AG09319 (cell line): ENCODE measurements around the gene WSCD2.

Source experiments
- DNase-seq: peaks from one replicate; pipeline ENCODE4 v3.0.0-alpha.2; 2010; ENCODE audit warnings: low read depth; ENCODE audit errors: extremely low read depth
- TF ChIP-seq, protein P1 (sequence below): IDR thresholded peaks from 2 replicates; pipeline ENCODE4 v1.5.1; 2011; ENCODE audit warnings: low read depth, mild to moderate bottlenecking, inconsistent platforms, low read length, moderate library complexity

The WSCD2 gene

DNA sequence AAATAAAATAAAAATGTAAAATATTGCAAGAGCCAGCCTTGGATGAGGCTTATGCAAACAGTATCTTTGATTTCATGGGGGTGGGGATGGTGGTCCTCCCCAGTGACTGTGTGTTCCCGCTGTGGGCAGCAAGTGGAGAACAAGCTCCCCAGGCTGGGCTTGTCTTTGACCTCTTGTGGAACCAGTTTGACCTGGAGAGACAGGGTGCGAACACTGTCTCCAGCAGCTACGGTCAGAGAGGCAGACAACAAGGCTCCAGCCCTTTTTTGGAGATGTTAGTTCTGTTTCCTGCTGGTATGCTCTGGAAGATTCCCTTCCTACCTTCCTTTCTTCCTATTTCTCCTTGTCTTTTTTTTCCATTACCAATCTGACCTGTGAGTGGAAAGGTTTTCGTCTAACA is 21.8 kb upstream of the WSCD2 start:
- TF ChIP-seq, protein P1, sequence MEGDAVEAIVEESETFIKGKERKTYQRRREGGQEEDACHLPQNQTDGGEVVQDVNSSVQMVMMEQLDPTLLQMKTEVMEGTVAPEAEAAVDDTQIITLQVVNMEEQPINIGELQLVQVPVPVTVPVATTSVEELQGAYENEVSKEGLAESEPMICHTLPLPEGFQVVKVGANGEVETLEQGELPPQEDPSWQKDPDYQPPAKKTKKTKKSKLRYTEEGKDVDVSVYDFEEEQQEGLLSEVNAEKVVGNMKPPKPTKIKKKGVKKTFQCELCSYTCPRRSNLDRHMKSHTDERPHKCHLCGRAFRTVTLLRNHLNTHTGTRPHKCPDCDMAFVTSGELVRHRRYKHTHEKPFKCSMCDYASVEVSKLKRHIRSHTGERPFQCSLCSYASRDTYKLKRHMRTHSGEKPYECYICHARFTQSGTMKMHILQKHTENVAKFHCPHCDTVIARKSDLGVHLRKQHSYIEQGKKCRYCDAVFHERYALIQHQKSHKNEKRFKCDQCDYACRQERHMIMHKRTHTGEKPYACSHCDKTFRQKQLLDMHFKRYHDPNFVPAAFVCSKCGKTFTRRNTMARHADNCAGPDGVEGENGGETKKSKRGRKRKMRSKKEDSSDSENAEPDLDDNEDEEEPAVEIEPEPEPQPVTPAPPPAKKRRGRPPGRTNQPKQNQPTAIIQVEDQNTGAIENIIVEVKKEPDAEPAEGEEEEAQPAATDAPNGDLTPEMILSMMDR: no peak
- DNase-seq: no peak

DNA sequence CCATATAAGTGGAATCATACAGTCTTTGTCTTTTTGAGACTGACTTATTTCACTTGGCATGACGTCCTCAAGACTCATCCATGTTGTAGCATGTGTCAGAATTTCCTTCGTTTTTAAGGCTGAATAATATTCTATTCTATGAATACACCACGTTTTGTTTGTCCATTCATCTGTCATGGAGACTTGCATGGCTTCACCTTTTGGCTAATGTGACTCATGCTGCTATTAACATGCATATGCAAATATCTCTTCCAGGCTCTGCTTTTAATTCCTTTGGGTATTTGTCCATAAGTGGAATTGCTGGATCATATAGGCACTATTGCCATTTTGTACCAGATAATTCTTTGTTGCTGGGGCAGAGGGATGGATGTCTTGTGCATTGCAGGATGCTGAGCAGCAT is 19.6 kb upstream of the WSCD2 start:
- TF ChIP-seq, protein P1: no peak

GRCh38 chr12:108109954-108110353 is 19.1 kb upstream of the WSCD2 start:
- TF ChIP-seq, protein P1: no peak
- DNase-seq: no peak

More for the DNA sequence above, 19.6 kb upstream of the WSCD2 start:
- no peak for DNase-seq

GRCh38 chr12:108110844-108111243 is 18.2 kb upstream of the WSCD2 start:
- DNase-seq: no peak
- TF ChIP-seq, protein P1: no peak

GRCh38 chr12:108112832-108113556 is 16.1 kb upstream of the WSCD2 start:
- TF ChIP-seq, protein P1: no peak
- DNase-seq: no peak

- TF ChIP-seq, protein P1: no peak
- DNase-seq: no peak
Observed at GRCh38 chr12:108115123-108116121, 13.7 kb upstream of the WSCD2 start.

GRCh38 chr12:108116254-108116653 is 12.8 kb upstream of the WSCD2 start:
- TF ChIP-seq, protein P1: no peak

More at GRCh38 chr12:108116254-108116653, 12.8 kb upstream of the WSCD2 start:
- DNase-seq: no peak
